Sigmoid colon (tissue), 7 donors: ENCODE measurements around the gene DNAAF1. TPM values are rescaled to one million over a fixed set of nuclear protein-coding genes. Genes with fewer than 3 reads are reported as not detected.

Source experiments
- DNase-seq: peaks from one replicate; pipeline ENCODE4 v3.0.0-alpha.2; 2019
- H3K27ac ChIP-seq, 4 donors: fragments of 200-600 bp; sonication (generic); one replicate each; pipeline ENCODE4 v1.5.1; 2016 to 2019; ENCODE audit warnings: mild to moderate bottlenecking in 1 of 4
- H3K27me3 ChIP-seq, 3 donors: fragments of 200-600 bp; sonication (generic); one replicate each; pipeline ENCODE4 v1.5.1; 2019; ENCODE audit warnings: mild to moderate bottlenecking in 1 of 3
- H3K36me3 ChIP-seq, 4 donors: fragments of 200-600 bp; sonication (generic); one replicate each; pipeline ENCODE4 v1.5.1; 2016 to 2019
- H3K4me1 ChIP-seq, 4 donors: fragments of 200-600 bp; sonication (generic); one replicate each; pipeline ENCODE4 v1.5.1; 2017 to 2019
- H3K4me3 ChIP-seq, 4 donors: fragments of 200-600 bp; sonication (generic); one replicate each; pipeline ENCODE4 v1.5.1; 2017 to 2019; ENCODE audit warnings: mild to moderate bottlenecking in 2 of 4, moderate library complexity in 1 of 4
- H3K9me3 ChIP-seq, 4 donors: fragments of 200-600 bp in 3 of 4; sonication (generic) in 3 of 4; one replicate each; pipeline versions ENCODE4 v1.5.1 to v1.6.1; 2013 to 2019
- EP300 ChIP-seq, 4 donors: sonication (generic); formaldehyde crosslinking; IDR thresholded peaks; one replicate each; pipeline ENCODE4 v1.6.1; 2017; ENCODE audit warnings: antibody characterized with exemption in 4 of 4
- POLR2A ChIP-seq, 2 donors: fragments of 450-650 bp; IDR thresholded peaks; one replicate each; pipeline ENCODE4 v1.6.1; 2016; ENCODE audit warnings: antibody characterized with exemption in 2 of 2, mild to moderate bottlenecking in 2 of 2, moderate library complexity in 2 of 2
- POLR2AphosphoS5 ChIP-seq, 4 donors: sonication (generic); formaldehyde crosslinking; IDR thresholded peaks; one replicate each; pipeline ENCODE4 v1.6.1; 2017; ENCODE audit warnings: antibody characterized with exemption in 4 of 4
- WGBS, 2 donors: extraction: QIAGEN DNeasy Blood & Tissue Kit; methylation state at CpG; one replicate each; pipeline ENCODE4 v1.1.7; 2013; 5-methylcytosine and 5-hydroxymethylcytosine counted together
- intact Hi-C: fragments of 100-400 bp; cut with DNase I; formaldehyde crosslinking; loops from one replicate; pipeline ENCODE4 v1.15.1; 2023
- polyA plus RNA-seq, 3 donors: library from polyadenylated mRNA; stranded (reverse); fragments of 200-250 nt; gene quantifications; one replicate each; pipeline ENCODE4 v1.2.3, GENCODE V29; 2013
- total RNA-seq, 4 donors: library from RNA; depleted of rRNA; stranded (reverse); fragments of >200 nt; gene quantifications; one replicate each; pipeline ENCODE4 v1.1.0, GENCODE V29; 2016
- TF ChIP-seq, protein P1 (sequence below), 4 experiments: fragments of 450-650 bp in 3 of 4; fragments of 200-600 bp in 1 of 4; IDR thresholded peaks; one replicate each; pipeline ENCODE4 v1.5.1; 2016 to 2019; ENCODE audit warnings: antibody characterized with exemption in 4 of 4, mild to moderate bottlenecking in 3 of 4, moderate library complexity in 2 of 4
- donor health status: healthy with polysubstance abuse.
- donor health status: Bipolar disorder and iron deficiency.
- donor health status: healthy.

The DNAAF1 gene
- total and polyA plus RNA-seq, 7 donors: 0.15 to 0.36 TPM; not detected in 5

DNA sequence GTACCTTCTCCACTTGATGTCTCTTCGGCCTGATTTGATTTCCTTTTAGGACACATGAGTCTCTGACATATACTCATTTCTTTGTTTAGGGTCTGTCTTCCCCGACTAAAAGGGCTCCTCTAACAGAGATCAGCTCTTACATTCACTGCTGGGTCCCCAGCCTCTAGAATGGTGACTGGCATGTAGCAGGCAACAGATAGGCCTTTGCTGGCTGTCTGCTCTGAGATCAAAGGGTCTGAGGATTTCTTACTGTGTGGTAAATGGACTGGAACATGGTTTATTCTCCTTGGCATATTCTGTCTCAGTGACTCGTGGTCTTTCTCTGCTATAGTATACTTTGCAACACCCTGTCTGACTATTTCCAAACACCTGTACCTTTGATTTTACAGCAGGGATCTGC, 16.7 kb downstream of the DNAAF1 start:
- 49 to 63% methylated on average over 3 of the region's 3 CpGs for WGBS, 2 donors
- TF ChIP-seq POLR2A (IDR thresholded peaks at IDR 0.05) (no peak), POLR2AphosphoS5 (IDR thresholded peaks at IDR 0.05) (no peak), EP300 (IDR thresholded peaks at IDR 0.05) (no peak)
- TF ChIP-seq, protein P1, sequence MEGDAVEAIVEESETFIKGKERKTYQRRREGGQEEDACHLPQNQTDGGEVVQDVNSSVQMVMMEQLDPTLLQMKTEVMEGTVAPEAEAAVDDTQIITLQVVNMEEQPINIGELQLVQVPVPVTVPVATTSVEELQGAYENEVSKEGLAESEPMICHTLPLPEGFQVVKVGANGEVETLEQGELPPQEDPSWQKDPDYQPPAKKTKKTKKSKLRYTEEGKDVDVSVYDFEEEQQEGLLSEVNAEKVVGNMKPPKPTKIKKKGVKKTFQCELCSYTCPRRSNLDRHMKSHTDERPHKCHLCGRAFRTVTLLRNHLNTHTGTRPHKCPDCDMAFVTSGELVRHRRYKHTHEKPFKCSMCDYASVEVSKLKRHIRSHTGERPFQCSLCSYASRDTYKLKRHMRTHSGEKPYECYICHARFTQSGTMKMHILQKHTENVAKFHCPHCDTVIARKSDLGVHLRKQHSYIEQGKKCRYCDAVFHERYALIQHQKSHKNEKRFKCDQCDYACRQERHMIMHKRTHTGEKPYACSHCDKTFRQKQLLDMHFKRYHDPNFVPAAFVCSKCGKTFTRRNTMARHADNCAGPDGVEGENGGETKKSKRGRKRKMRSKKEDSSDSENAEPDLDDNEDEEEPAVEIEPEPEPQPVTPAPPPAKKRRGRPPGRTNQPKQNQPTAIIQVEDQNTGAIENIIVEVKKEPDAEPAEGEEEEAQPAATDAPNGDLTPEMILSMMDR (IDR thresholded peaks at IDR 0.05): no peak

DNA sequence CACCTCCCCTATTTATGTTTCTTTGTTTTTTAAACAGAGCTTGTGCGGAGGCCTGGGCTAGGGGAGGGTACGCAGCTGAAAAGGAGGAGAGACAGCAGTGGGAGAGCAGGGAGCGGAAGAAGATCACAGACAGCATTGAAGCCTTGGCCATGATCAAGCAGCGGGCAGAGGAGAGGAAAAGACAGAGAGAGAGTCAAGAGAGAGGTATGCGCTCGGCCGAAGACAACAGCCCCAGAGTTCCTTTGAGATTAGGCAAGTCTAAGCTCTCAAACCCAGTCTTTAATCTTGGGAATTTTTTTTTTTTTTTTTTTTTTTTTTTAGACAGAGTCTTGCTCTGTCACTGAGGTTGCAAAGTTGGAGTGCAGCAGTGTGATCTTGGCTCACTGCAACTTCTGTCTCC, 20.6 kb downstream of the DNAAF1 start:
- 89 to 96% methylated on average over 7 of the region's 7 CpGs for WGBS, 2 donors
- Histone ChIP-seq H3K4me3 (no peak overlapping the region), H3K27me3 (peaks cover 0 to 23% (median 0%) of the 10 kb centered on the region in 3 donors), H3K9me3 (no peaks in the 10 kb centered on the region), H3K27ac (no peak overlapping the region), H3K4me1 (no peaks in the 10 kb centered on the region), H3K36me3 (no peaks in the 10 kb centered on the region)
- DNase-seq: no peak
- TF ChIP-seq POLR2A (IDR thresholded peaks at IDR 0.05) (no peak), POLR2AphosphoS5 (IDR thresholded peaks at IDR 0.05) (no peak), EP300 (IDR thresholded peaks at IDR 0.05) (no peak)
- TF ChIP-seq, protein P1 (IDR thresholded peaks at IDR 0.05): no peak
- intact Hi-C loops: no loop called here

More for the DNA sequence above, 16.7 kb downstream of the DNAAF1 start:
- Histone ChIP-seq H3K27ac (no peak overlapping the region), H3K9me3 (no peaks in the 10 kb centered on the region), H3K36me3 (no peaks in the 10 kb centered on the region), H3K4me1 (no peaks in the 10 kb centered on the region), H3K4me3 (no peak overlapping the region), H3K27me3 (peaks cover 0 to 20% (median 0%) of the 10 kb centered on the region in 3 donors)
- intact Hi-C loops: no loop called here
- DNase-seq: no peak

DNA sequence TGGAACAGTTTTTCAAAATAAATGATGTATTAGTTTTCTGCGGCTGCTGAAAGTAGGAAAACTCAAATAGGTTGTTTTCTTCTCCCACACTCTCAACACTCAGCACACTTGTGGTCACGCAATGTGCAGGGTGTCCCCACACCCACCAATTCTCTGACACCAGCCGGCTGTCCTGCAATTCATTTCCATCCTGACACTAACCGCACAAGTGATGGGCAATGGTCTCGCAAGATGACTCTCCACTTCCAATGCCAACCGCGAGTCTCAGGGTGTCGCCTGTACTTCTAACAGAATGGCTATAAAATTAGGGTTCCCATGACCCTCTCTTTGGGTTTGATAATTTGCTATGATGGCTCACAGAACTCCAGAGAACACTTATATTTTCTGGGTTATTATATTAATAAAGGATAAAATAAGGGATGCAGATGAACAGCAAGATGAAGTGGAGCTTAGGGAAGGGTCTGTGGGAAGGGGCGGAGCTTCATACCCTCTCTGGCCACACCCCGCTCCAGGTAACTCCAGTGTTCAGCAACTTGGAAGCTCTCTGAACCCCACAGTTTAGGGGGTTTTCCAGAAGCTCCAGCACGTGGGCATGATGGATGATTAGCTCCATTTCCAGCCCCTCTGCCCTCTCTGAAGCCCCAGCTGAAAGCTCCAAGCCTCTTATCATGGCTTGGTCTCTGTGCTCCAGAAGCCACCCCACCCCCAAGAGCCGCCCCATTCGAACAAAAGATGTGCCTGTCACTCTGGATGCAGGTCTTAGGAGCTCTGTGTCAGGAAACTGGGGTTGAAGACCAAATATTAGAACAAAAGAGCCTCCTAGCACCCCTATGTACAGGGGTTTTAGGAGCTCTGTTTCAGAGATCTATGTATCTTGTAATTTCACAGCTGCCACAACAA, 21.9 kb downstream of the DNAAF1 start:
- Histone ChIP-seq H3K9me3 (no peaks in the 10 kb centered on the region), H3K27me3 (peaks cover 0 to 16% (median 0%) of the 10 kb centered on the region in 3 donors), H3K4me1 (no peaks in the 10 kb centered on the region), H3K4me3 (no peak overlapping the region), H3K36me3 (no peaks in the 10 kb centered on the region), H3K27ac (no peak overlapping the region)
- DNase-seq: no peak
- WGBS, 2 donors: 72 to 74% methylated on average over 13 of the region's 13 CpGs
- intact Hi-C loops: no loop called here
- TF ChIP-seq, protein P1 (IDR thresholded peaks at IDR 0.05): no peak
- TF ChIP-seq POLR2A (IDR thresholded peaks at IDR 0.05) (no peak), EP300 (IDR thresholded peaks at IDR 0.05) (no peak), POLR2AphosphoS5 (IDR thresholded peaks at IDR 0.05) (no peak)

DNA sequence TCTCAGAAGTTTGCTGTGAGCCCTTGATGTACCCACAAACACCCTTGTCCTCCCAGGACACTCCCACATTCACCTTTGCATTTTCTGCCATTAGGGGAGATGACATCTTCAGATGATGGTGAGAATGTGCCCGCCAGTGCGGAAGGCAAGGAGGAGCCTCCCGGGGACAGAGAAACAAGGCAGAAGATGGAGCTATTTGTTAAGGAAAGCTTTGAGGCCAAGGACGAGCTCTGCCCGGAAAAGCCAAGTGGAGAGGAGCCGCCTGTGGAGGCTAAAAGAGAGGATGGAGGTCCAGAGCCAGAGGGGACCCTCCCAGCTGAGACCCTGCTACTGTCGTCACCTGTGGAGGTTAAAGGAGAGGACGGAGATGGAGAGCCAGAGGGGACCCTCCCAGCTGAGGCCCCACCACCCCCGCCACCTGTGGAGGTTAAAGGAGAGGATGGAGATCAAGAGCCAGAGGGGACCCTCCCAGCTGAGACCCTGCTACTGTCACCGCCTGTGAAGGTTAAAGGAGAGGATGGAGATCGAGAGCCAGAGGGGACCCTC, 24.7 kb downstream of the DNAAF1 start:
- intact Hi-C loops: no loop called here
- WGBS, 2 donors: 83% methylated on average over 11 of the region's 11 CpGs
- Histone ChIP-seq H3K4me3 (no peak overlapping the region), H3K27me3 (peaks cover 0 to 16% (median 0%) of the 10 kb centered on the region in 3 donors), H3K9me3 (no peaks in the 10 kb centered on the region), H3K27ac (no peak overlapping the region), H3K36me3 (no peaks in the 10 kb centered on the region), H3K4me1 (no peaks in the 10 kb centered on the region)
- DNase-seq: no peak
- TF ChIP-seq EP300 (IDR thresholded peaks at IDR 0.05): no peak
- TF ChIP-seq POLR2A (IDR thresholded peaks at IDR 0.05): no peak
- TF ChIP-seq, protein P1 (IDR thresholded peaks at IDR 0.05): no peak
- TF ChIP-seq POLR2AphosphoS5 (IDR thresholded peaks at IDR 0.05): no peak
